IMR-90 (cell line): Measurements from ENCODE around the gene A3GALT2. TPM values are rescaled to one million over a fixed set of nuclear protein-coding genes. Genes with fewer than 3 reads are reported as not detected.

Experiments
- MXI1 ChIP-seq: IDR thresholded peaks from 2 replicates; pipeline ENCODE4 v1.6.1; 2012; ENCODE audit warnings: low read depth, mild to moderate bottlenecking, low read length, moderate library complexity, borderline replicate concordance
- polyA plus RNA-seq, 3 experiments: library from polyadenylated mRNA; depleted of rRNA; stranded (reverse); fragments of >200 nt; gene quantifications; 2 replicates each; pipeline ENCODE4 v1.2.3, GENCODE V29; 2012; ENCODE audit warnings: low replicate concordance in 1 of 3
- total RNA-seq: library from RNA; depleted of rRNA; stranded (reverse); fragments of >200 nt; gene quantifications from 2 replicates; pipeline ENCODE4 v1.2.3, GENCODE V29; 2012
- TF ChIP-seq, protein P1 (sequence below): fragments of 150-350 bp; IDR thresholded peaks from 2 replicates; pipeline ENCODE4 v1.6.1; 2017; ENCODE audit warnings: mild to moderate bottlenecking, antibody characterized with exemption, low read length, low read depth

Gene A3GALT2
- total and polyA plus RNA-seq, 2 of the 4 experiments (the other 2 are of a cell fraction), result not detected

DNA sequence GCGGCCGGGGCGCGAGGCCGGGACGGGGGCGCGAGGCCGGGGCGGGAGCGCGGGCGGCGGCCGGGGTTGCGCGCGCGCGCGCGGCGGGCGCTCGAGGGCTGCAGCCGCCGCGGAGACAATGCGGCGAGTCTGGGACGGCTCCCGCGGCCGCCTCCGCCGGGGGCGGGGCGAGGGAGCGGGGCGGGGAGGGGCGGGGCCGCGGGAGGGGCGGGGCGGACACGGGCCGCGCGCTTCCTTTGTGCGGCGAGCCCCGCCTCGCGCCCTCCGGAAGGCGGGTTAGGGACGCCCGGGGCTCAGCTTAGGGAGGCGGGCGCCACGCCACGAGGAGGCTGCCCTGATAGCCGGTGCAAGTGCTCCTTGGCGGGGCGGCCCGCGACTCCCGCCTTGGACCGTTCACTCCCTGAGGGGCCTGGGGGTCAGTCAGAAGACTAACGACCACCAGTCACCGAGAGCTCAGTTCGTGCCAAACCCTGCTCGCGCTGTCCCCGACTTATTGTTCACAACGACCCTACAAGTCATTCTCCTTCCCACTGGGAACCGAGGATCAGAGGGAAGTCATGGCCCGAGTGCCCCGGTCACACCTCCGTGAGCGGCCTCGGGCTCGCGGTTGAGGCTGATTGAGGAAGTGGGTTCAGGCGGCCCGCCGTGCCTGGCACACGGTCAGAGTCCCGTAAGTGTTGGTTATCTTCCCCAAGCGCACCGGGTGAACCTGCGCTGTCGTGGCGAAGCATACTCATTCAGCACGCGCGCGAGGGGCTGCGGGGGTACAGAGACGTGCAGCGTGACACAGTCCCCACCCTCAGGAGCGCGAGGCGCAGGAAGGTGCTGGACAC lies 29.1 kb upstream of the A3GALT2 start (continued):
- TF ChIP-seq, protein P1, sequence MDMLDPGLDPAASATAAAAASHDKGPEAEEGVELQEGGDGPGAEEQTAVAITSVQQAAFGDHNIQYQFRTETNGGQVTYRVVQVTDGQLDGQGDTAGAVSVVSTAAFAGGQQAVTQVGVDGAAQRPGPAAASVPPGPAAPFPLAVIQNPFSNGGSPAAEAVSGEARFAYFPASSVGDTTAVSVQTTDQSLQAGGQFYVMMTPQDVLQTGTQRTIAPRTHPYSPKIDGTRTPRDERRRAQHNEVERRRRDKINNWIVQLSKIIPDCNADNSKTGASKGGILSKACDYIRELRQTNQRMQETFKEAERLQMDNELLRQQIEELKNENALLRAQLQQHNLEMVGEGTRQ, result no peak
- TF ChIP-seq MXI1, result peak; percentile 76; the same call in 1 of the 2 replicates
